GM20000 (cell line): ENCODE measurements around the gene TMPRSS11D.
A peak's percentile ranks its signal among the peaks of the same experiment; 100 is the strongest.

ENCODE experiments used
- DNase-seq: peaks from one replicate; pipeline ENCODE4 v3.0.0; 2012; ENCODE audit warnings: low spot score
- TF ChIP-seq, protein P1 (sequence below): IDR thresholded peaks from 2 replicates; pipeline ENCODE4 v1.5.1; 2012; ENCODE audit warnings: mild to moderate bottlenecking, control low read depth; ENCODE audit errors: extremely low read depth, missing control alignments

The TMPRSS11D gene

DNA sequence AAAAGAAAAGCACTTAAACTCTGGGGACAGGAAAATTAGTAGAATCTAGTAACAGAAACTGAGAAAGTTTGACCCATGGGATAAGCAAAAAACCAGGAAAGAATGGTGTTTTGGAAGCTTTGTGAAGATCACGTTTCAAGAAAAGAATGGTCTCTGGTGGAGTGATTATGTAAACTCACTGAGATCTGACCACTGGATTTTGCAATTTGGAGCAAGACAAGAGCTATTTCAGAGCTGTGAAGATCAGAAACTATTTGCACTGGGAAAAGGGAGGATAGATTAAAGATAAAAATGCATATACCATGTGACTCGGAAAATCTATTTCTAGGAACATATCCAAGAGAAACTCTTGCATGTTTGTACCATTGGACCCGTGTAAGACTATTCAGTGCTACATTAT lies 4.3 kb downstream of the TMPRSS11D start:
- no peak for DNase-seq
- TF ChIP-seq, protein P1, sequence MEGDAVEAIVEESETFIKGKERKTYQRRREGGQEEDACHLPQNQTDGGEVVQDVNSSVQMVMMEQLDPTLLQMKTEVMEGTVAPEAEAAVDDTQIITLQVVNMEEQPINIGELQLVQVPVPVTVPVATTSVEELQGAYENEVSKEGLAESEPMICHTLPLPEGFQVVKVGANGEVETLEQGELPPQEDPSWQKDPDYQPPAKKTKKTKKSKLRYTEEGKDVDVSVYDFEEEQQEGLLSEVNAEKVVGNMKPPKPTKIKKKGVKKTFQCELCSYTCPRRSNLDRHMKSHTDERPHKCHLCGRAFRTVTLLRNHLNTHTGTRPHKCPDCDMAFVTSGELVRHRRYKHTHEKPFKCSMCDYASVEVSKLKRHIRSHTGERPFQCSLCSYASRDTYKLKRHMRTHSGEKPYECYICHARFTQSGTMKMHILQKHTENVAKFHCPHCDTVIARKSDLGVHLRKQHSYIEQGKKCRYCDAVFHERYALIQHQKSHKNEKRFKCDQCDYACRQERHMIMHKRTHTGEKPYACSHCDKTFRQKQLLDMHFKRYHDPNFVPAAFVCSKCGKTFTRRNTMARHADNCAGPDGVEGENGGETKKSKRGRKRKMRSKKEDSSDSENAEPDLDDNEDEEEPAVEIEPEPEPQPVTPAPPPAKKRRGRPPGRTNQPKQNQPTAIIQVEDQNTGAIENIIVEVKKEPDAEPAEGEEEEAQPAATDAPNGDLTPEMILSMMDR: no peak

DNA sequence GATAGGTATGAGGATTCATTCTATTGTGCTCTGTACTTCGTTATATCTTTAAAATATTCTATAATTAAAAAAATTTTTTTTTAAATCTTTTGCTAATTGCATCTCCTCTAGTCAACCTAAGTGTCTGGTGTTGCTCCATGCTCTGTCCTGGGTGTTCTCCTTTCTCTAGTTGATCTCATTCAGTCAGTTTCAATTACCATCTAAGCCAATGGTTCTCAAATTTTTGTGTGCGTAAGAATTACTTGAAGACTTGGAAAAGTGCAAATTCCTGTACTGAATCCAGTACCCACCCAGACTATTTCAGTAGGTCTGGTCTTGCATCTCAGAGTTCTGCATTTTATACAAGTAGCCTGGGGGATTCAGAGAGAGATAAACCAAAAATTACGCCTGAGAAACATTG lies 6.7 kb downstream of the TMPRSS11D start:
- DNase-seq: no peak
- TF ChIP-seq, protein P1: no peak

DNA sequence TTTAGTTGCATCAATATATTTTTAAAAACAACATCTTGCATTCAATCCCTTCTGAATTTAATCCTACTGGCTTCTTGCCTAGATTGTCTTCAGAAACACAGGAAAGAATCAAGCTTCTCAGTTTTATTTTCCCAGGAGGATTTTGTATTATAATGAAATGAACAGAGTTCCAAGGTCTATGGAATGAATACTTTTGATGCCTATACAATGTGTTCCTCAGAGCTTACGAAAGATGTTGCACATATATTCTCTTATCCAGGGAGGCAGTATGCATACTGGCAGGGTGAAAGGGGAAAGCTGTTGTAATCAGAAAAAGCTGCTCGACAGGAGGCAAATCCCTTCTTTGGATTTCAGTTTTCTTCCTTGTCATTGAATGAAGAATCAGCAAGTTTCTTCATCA lies 8.8 kb downstream of the TMPRSS11D start:
- DNase-seq: no peak
- TF ChIP-seq, protein P1: no peak

DNA sequence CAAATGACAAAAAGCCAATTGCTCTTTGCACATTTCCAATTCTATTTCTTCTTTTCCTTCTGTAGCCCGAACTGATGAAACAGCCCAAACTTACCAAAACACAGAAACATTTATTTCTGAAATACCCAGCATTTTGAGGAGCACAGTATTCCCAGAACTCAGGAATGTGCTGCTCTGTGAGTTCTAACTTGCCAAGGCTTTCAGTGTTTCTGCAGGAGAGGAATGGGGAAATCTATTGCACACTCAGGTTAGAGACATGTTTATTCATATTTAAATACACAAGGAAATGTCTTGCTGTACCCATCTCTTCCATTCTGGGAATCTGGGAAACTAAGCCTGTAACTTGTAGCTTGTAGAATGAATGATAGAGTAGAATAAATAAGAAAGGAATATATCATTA lies 10.7 kb downstream of the TMPRSS11D start:
- no peak for DNase-seq
- TF ChIP-seq, protein P1: no peak

DNA sequence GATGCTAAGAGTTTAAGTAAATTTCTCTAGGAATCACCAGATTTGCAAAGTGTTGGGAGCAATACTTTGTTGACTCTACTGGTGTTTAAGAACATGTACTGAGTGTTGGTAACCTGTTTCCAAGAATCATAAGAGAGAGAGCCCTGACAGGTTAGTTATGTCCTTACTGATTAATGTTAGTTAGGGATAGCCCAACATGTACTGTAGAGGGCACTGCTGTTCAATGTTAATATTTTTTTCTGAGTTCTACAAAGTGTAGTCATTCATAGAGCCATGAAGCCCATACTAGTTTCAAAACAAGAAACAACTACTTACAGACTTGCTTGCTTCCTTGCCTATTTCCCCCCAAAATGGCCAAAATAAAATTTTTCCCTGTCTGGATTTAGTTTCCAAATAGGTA lies 11.9 kb downstream of the TMPRSS11D start:
- TF ChIP-seq, protein P1: peak; percentile 25
- DNase-seq: peak; percentile 32

DNA sequence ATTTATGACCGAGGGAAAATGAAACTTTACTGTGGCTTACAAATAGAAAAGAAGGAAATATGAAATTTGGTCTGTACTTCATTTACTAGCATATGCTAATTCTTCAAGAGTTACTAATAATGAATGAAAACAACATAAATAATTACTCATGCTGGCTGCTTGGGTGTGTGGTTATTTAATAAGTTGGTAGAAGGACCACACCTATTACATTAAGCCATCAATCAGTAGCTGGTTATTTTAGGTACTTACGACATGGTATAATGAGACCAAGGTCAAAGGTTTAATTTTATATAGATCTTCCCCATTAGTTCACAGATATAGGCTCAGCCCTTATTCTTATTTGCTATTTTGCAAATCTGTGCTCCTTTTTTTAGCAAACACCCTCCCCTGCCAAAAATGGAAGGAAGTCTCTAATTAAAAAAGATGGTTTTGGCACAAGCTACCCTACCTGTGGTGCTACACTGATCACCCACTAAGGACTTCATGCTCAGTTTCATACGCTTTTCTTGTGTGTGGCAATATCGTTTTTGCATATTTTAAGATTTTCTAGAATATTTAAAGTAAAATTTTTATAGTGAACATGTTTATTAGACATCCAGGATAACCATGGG lies 14.1 kb downstream of the TMPRSS11D start:
- TF ChIP-seq, protein P1: no peak

DNA sequence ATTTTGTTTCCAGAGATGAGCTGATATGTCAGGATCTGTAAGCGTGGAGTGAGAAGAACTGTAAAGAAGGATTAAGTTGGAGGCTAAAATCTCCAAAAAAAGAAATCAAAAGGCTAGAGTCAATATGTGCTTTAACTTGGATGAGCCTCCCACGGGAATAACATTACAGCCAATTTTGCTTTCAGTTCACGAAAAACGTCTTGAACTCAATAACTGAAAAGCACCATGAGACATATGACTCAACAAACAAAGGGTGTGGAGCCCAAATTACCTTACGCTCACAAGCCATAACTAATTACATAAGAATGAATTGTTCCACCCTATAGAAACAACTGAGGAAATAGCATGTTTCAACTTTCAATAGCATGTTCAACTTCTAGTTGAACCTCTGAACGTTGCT lies 22.3 kb downstream of the TMPRSS11D start:
- peak; percentile 5 for DNase-seq
- TF ChIP-seq, protein P1: no peak

More for the DNA sequence above, 14.1 kb downstream of the TMPRSS11D start:
- no peak for DNase-seq
